K562 (cell line): Measurements from ENCODE around the gene EPHB2. TPM values are rescaled to one million over a fixed set of nuclear protein-coding genes. Genes with fewer than 3 reads are reported as not detected.

Experiments
- ATAC-seq: fragments of 200-7000 bp; cut with Tn5 transposase; 3 replicates; pipeline ENCODE4 v1.9.1; 2020; ENCODE audit warnings: moderate library complexity
- BruUV-seq: library from RNA; stranded (reverse); fragments of 400-500 nt; replicated peaks from 2 replicates; lab custom pipeline; 2021; lab: Mats Ljungman, UMichigan
- CTCF ChIA-PET: fragments of 300-600 bp; formaldehyde crosslinking; extraction: SDS; loops from one replicate; lab custom pipeline; 2021; ENCODE audit warnings: low intra/inter-chr PET ratio; lab: Yijun Ruan, JAX
- POLR2A ChIA-PET: fragments of 300-600, 350-650 bp; sonication (Branson Sonifier 250); formaldehyde crosslinking; extraction: SDS; loops from one replicate; lab custom pipeline; 2021; ENCODE audit warnings: antibody characterized with exemption, inconsistent platforms; lab: Yijun Ruan, JAX
- DNase-seq, 4 experiments: peaks; one replicate each; pipeline versions ENCODE4 v3.0.0 to v3.0.0-alpha.2; 2011 to 2018; ENCODE audit warnings: low spot score in 3 of 4, mixed read lengths in 3 of 4; ENCODE audit errors: extremely low read depth in 1 of 4
- FAIRE-seq: peaks from 2 replicates; lab custom pipeline; 2011; peaks lifted over from hg19 to GRCh38; lab: Jason Lieb, UNC
- H2AFZ ChIP-seq: 2 replicates; pipeline ENCODE4 v1.6.0; 2011; ENCODE audit warnings: low read depth, low read length, control low read depth, inconsistent platforms
- H3K27ac ChIP-seq: fragments of 200-600 bp; 3 replicates; pipeline ENCODE4 v1.8.0; 2011; ENCODE audit warnings: low read depth, mild to moderate bottlenecking, control low read depth, inconsistent platforms, low read length, moderate library complexity, mixed read lengths; ENCODE audit errors: extremely low read depth
- H3K27me3 ChIP-seq, 2 experiments: fragments of 300-600 bp in 1 of 2; 2 replicates in 1 of 2; 3 replicates in 1 of 2; pipeline versions ENCODE4 v1.6.0 to v1.8.0; 2011; ENCODE audit warnings: inconsistent platforms in 2 of 2, low read length in 2 of 2, mild to moderate bottlenecking in 1 of 2, mixed read lengths in 1 of 2, moderate library complexity in 1 of 2; ENCODE audit not compliant: control insufficient read depth in 2 of 2, insufficient read depth in 2 of 2
- H3K36me3 ChIP-seq: fragments of 300-600 bp; 3 replicates; pipeline ENCODE4 v1.8.0; 2011; ENCODE audit warnings: mild to moderate bottlenecking, low read length, inconsistent platforms; ENCODE audit not compliant: control insufficient read depth, insufficient read depth
- H3K4me1 ChIP-seq, 2 experiments: fragments of 200-600 bp in 1 of 2; replicated peaks in 1 of 2; 2 replicates in 1 of 2; 3 replicates in 1 of 2; pipeline versions ENCODE4 v1.5.1 to v1.8.0; 2011; ENCODE audit warnings: inconsistent platforms in 2 of 2, low read length in 2 of 2, mild to moderate bottlenecking in 1 of 2, mixed read lengths in 1 of 2, moderate library complexity in 1 of 2; ENCODE audit not compliant: control insufficient read depth in 2 of 2, insufficient read depth in 2 of 2
- H3K4me2 ChIP-seq: 2 replicates; pipeline ENCODE4 v1.6.1; 2011; ENCODE audit warnings: low read length, control low read depth, inconsistent platforms, mixed read lengths; ENCODE audit not compliant: insufficient read depth
- H3K4me3 ChIP-seq: fragments of 200-600 bp; sonication (generic), shearing (Covaris generic); 2 replicates; pipeline ENCODE4 v1.5.1; 2016; ENCODE audit warnings: control low read depth, inconsistent platforms
- H3K79me2 ChIP-seq: fragments of 200-600 bp; 3 replicates; pipeline ENCODE4 v1.8.0; 2011; ENCODE audit warnings: low read length, inconsistent platforms; ENCODE audit not compliant: control insufficient read depth, insufficient read depth
- H3K9ac ChIP-seq, 2 experiments: 2 replicates each; pipeline versions ENCODE4 v1.6.0 to v1.6.1; 2011; ENCODE audit warnings: low read depth in 2 of 2, low read length in 2 of 2, control low read depth in 1 of 2, inconsistent platforms in 1 of 2, mild to moderate bottlenecking in 1 of 2, mixed read lengths in 1 of 2; ENCODE audit not compliant: insufficient read depth in 1 of 2
- H3K9me1 ChIP-seq: one replicate; pipeline ENCODE4 v1.6.0; 2011; ENCODE audit warnings: inconsistent platforms, mild to moderate bottlenecking, low read length, moderate library complexity; ENCODE audit not compliant: control insufficient read depth, insufficient read depth
- H3K9me3 ChIP-seq: replicated peaks from 2 replicates; pipeline ENCODE4 v1.5.1; 2011; ENCODE audit warnings: low read depth, low read length, inconsistent platforms; ENCODE audit not compliant: control insufficient read depth, insufficient read depth
- H4K20me1 ChIP-seq: replicated peaks from 2 replicates; pipeline ENCODE4 v1.6.1; 2011; ENCODE audit warnings: low read length, inconsistent platforms, mixed read lengths; ENCODE audit not compliant: control insufficient read depth, insufficient read depth
- BCOR ChIP-seq: fragments of 450-650 bp; IDR thresholded peaks from 2 replicates; pipeline ENCODE4 v1.6.1; 2016
- NFIC ChIP-seq: fragments of 450-650 bp; IDR thresholded peaks from 2 replicates; pipeline ENCODE4 v1.6.1; 2017; ENCODE audit warnings: mild to moderate bottlenecking, inconsistent platforms
- RBM25 ChIP-seq: fragments of 200-400 bp; formaldehyde crosslinking; IDR thresholded peaks from 2 replicates; pipeline ENCODE4 v1.6.1; 2018; ENCODE audit warnings: low read length, low read depth, moderate library complexity; ENCODE audit not compliant: severe bottlenecking
- TAF1 ChIP-seq: IDR thresholded peaks from 2 replicates; pipeline ENCODE4 v1.6.1; 2011; ENCODE audit warnings: mild to moderate bottlenecking, low read length, moderate library complexity; ENCODE audit not compliant: insufficient read depth, control insufficient read depth, severe bottlenecking; ENCODE audit errors: extremely low read depth
- TEAD4 ChIP-seq, 2 experiments: sonication (generic) in 1 of 2; formaldehyde crosslinking in 1 of 2; IDR thresholded peaks; 2 replicates each; pipeline versions ENCODE4 v1.6.1 to v1.8.0; 2012 to 2022; ENCODE audit warnings: borderline replicate concordance in 1 of 2, inconsistent platforms in 1 of 2, low read length in 1 of 2, mild to moderate bottlenecking in 1 of 2, missing genetic modification reagents in 1 of 2
- WGBS: fragments of 100-300 bp; shearing (Covaris generic); methylation state at CpG from one replicate; pipeline ENCODE4 v1.1.6; 2016; ENCODE audit warnings: low coverage, mixed read lengths; ENCODE audit not compliant: insufficient coverage; ENCODE audit errors: missing lambda C conversion rate; 5-methylcytosine and 5-hydroxymethylcytosine counted together
- in situ Hi-C: fragments of 300-500 bp; cut with MboI; formaldehyde crosslinking; loops from 4 replicates; pipeline ENCODE4 v1.15.0; 2018; ENCODE audit warnings: inconsistent platforms, mixed read lengths
- intact Hi-C: fragments of 100-400 bp; cut with micrococcal nuclease; formaldehyde crosslinking; loops from 2 replicates; pipeline ENCODE4 v1.14.2; 2022
- polyA plus RNA-seq, 8 experiments: library from polyadenylated mRNA; depleted of rRNA in 4 of 8; stranded (reverse) in 5 of 8; unstranded in 3 of 8; fragments of >200 nt; fragmentation: Nextera tagmentation in 2 of 8; fragmentation: Illumina TruSeq in 1 of 8; extraction: Ambion mirVana in 2 of 8; extraction: Trizol in 1 of 8; gene quantifications; 2 replicates each; pipeline versions ENCODE4 v1.2.1 to v1.2.3, GENCODE V29; 2011 to 2014; ENCODE audit warnings: inconsistent platforms in 1 of 8, missing spikeins in 1 of 8
- total RNA-seq, 7 experiments: library from RNA; depleted of rRNA in 6 of 7; stranded (reverse); fragments of >200 nt in 6 of 7; fragmentation: Illumina TruSeq in 2 of 7; extraction: Trizol in 2 of 7; gene quantifications; 2 replicates each; pipeline versions ENCODE4 v1.2.1 to v1.2.3, GENCODE V29; 2011 to 2021; ENCODE audit warnings: low replicate concordance in 1 of 7
- TF ChIP-seq, protein P1 (sequence below): fragments of 450-650 bp; formaldehyde crosslinking; IDR thresholded peaks from 2 replicates; pipeline ENCODE4 v1.4.0; 2022; ENCODE audit warnings: mild to moderate bottlenecking, moderate library complexity

The EPHB2 gene
- total and polyA plus RNA-seq, 9 of the 15 experiments (the other 6 are each of a cell fraction or from before 2014, with no cell fraction given) = not detected

DNA sequence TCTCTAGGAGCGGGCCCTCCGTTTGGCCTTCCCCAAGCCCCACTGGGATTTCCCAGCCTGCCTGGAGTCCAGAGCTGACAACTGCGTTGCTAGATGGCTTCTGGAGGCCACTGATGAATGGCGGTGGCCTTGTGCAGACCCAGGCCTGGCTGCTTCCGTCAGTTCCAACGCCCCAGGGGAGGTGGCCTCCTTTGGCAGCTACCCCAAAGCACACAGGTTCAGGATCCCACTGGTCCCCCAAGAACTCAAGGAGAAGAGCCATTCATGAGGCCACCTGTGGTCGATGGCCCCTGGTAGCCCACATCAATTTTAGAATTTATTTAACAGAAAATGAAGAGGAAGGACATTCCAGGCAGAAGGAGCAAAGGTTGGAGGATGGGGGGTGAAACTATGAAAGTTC is 176.9 kb downstream of the EPHB2 start (continued):
- no peak for TF ChIP-seq TEAD4 (IDR thresholded peaks at IDR 0.05; ENCODE audit: low read length)
- no peak for TF ChIP-seq TEAD4 (CRISPR knock-in tag; IDR thresholded peaks at IDR 0.05; ENCODE audit: borderline replicate concordance)
- no peak for TF ChIP-seq NFIC
- TF ChIP-seq, protein P1, sequence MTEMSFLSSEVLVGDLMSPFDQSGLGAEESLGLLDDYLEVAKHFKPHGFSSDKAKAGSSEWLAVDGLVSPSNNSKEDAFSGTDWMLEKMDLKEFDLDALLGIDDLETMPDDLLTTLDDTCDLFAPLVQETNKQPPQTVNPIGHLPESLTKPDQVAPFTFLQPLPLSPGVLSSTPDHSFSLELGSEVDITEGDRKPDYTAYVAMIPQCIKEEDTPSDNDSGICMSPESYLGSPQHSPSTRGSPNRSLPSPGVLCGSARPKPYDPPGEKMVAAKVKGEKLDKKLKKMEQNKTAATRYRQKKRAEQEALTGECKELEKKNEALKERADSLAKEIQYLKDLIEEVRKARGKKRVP = no peak

GRCh38 chr1:22888320-22889075 is 177.9 kb downstream of the EPHB2 start:
- H3K36me3 ChIP-seq = no peaks in the 10 kb centered on the region
- peaks cover 15 to 41% of the 10 kb centered on the region in 2 experiments; a peak in 4 of 5 replicates for H3K27me3 ChIP-seq
- H3K9me1 ChIP-seq = no peaks in the 10 kb centered on the region
- no peaks in the 10 kb centered on the region for H3K9me3 ChIP-seq
- no TSS peak for BruUV-seq
- 5% methylated on average over 8 of the region's 8 CpGs for WGBS
- no peak for FAIRE-seq
- in situ Hi-C loops = no loop called here
- H3K9ac ChIP-seq = no peak overlapping the region
- no peak for TF ChIP-seq TAF1
- TF ChIP-seq BCOR = 0 out of 2 replicates have a peak, but pooled peaks have one; percentile 22
- peak; percentile 90 for TF ChIP-seq RBM25
- TF ChIP-seq, all 486 proteins: peak for 2
- Histone ChIP-seq H3K79me2 (no peaks in the 10 kb centered on the region), H3K4me3 (no peak overlapping the region), H2AFZ (no peak overlapping the region), H3K27ac (no peak overlapping the region), H3K4me1 (0 out of 5 replicates have a peak, but pooled peaks cover 0 to 5% of the 10 kb centered on the region in 2 experiments), H3K4me2 (no peak overlapping the region), H4K20me1 (0 out of 2 replicates have a peak, but pooled peaks cover 5% of the 10 kb centered on the region)
- no peak for ATAC-seq
- ChIA-PET POLR2A (interaction anchor here (1.2 to 1.3 kb wide), 2 partner anchors 13 to 24 kb away, joined by 4 to 6 read pairs; no protein-coding TSS in a partner anchor), CTCF (no interaction called here)
- intact Hi-C loops = loop anchor here (5.0 kb wide), 1 partner anchor 186 kb away; no protein-coding TSS in a partner anchor
- DNase-seq = no peak
